ENCODE data around the gene NDRG2. TPM values are rescaled to one million over a fixed set of nuclear protein-coding genes. Genes with fewer than 3 reads are reported as not detected.
"Not testable (repeated sequence)": the region's sequence is repeated elsewhere in the genome, so short reads cannot be mapped to it uniquely, and the experiment has no call there.

Gene NDRG2
- total RNA-seq, 2 donors from 2014 or later = 212 to 215 TPM

GRCh38 chr14:20989787-20990600, 34.9 kb downstream of the NDRG2 start, which contains the start of gene METTL17:
Gene METTL17, plus strand, starts transcription at chr14:20989980. Its CDS starts 23 bp downstream, at chr14:20990003.
- intact Hi-C loops (cut with DNase I) = no loop called here
- ATAC-seq = peak; percentile 93 to 95
- peak; percentile 92 for DNase-seq

GRCh38 chr14:20989471-20989786, 35.4 kb downstream of the NDRG2 start:
- intact Hi-C loops (cut with DNase I) = no loop called here
- no peak for DNase-seq

GRCh38 chr14:20988717-20989470, 36.0 kb downstream of the NDRG2 start:
- no peak for DNase-seq
- intact Hi-C loops (cut with DNase I) = no loop called here
- ATAC-seq = peak in 1 of 2 donors; percentile 3

More at GRCh38 chr14:20989471-20989786, 35.4 kb downstream of the NDRG2 start:
- ATAC-seq = no peak

GRCh38 chr14:20986811-20987210, 38.0 kb downstream of the NDRG2 start:
- ATAC-seq = peak; percentile 32 to 69
- DNase-seq = no peak
- intact Hi-C loops (cut with DNase I) = no loop called here

- intact Hi-C loops (cut with DNase I); DNase-seq; ATAC-seq: not testable (repeated sequence)
Observed at GRCh38 chr14:20985650-20986049, 39.2 kb downstream of the NDRG2 start.

- no peak for DNase-seq
- intact Hi-C loops (cut with DNase I) = no loop called here
- ATAC-seq = no peak
Observed at GRCh38 chr14:20982646-20983369, 42.1 kb downstream of the NDRG2 start.

- ATAC-seq (no peak), DNase-seq (no peak)
- intact Hi-C loops (cut with DNase I) = no loop called here
Observed at GRCh38 chr14:20980906-20981305, 44.0 kb downstream of the NDRG2 start.

- intact Hi-C loops (cut with DNase I) = loop anchor here in 1 of 2 donors (10.0 kb wide), 1 partner anchor 284 kb away; no protein-coding TSS in a partner anchor
- ATAC-seq = no peak
- DNase-seq = no peak
Observed at GRCh38 chr14:20978687-20979086, 46.2 kb downstream of the NDRG2 start.

GRCh38 chr14:20976291-20976690, 48.6 kb downstream of the NDRG2 start:
- no peak for DNase-seq
- intact Hi-C loops (cut with DNase I) = loop anchor here in 1 of 2 donors (10.0 kb wide), 1 partner anchor 281 kb away; no protein-coding TSS in a partner anchor
- no peak for ATAC-seq

- ATAC-seq (no peak), DNase-seq (no peak)
- intact Hi-C loops (cut with DNase I) = loop anchor here in 1 of 2 donors (5.0 to 10.0 kb wide), 2 partner anchors 116 to 279 kb away; no protein-coding TSS in a partner anchor
Observed at GRCh38 chr14:20973501-20973900, 51.4 kb downstream of the NDRG2 start.

GRCh38 chr14:20971705-20972021, 53.2 kb downstream of the NDRG2 start:
- intact Hi-C loops (cut with DNase I) = loop anchor here in 1 of 2 donors (5.0 to 10.0 kb wide), 2 partner anchors 114 to 277 kb away; no protein-coding TSS in a partner anchor
- DNase-seq = no peak
- peak; percentile 16 to 42 for ATAC-seq

GRCh38 chr14:20970983-20971704, 53.7 kb downstream of the NDRG2 start:
- DNase-seq = peak; percentile 88
- intact Hi-C loops (cut with DNase I) = loop anchor here in 1 of 2 donors (5.0 to 10.0 kb wide), 2 partner anchors 114 to 276 kb away; no protein-coding TSS in a partner anchor
- peak; percentile 96 for ATAC-seq

GRCh38 chr14:20970647-20970982, 54.2 kb downstream of the NDRG2 start:
- no peak for DNase-seq
- peak; percentile 6 to 31 for ATAC-seq
- intact Hi-C loops (cut with DNase I) = loop anchor here in 1 of 2 donors (5.0 to 10.0 kb wide), 2 partner anchors 113 to 276 kb away; no protein-coding TSS in a partner anchor

- intact Hi-C loops (cut with DNase I) = no loop called here
- no peak for ATAC-seq
- DNase-seq = no peak
Observed at GRCh38 chr14:20969336-20969735, 55.5 kb downstream of the NDRG2 start.

Small RNAs within 50 kb of the gene (microRNA-seq; reads per million reads assigned to microRNA genes)
- gene MIR6717 = 0 to 0.20 reads per million in 2 donors

Other genes with a start within 250 kb of the NDRG2 start
- gene RNASE6, start 243.8 kb downstream of the NDRG2 start, total RNA-seq = 10 to 100 TPM in 1 of 2 donors, 1 to 10 TPM in 1; 6.9 to 16.1 TPM
- 100 to 1,000 TPM; 295 to 632 TPM for gene RNASE1, start 222.2 kb downstream of the NDRG2 start, total RNA-seq
- not detected for gene RNASE3, start 133.7 kb downstream of the NDRG2 start, total RNA-seq
- gene RNASE2, start 69.6 kb downstream of the NDRG2 start, total RNA-seq = 1 to 10 TPM; 1.6 to 3.8 TPM
- gene METTL17, start 35.1 kb downstream of the NDRG2 start, total RNA-seq = 10 to 100 TPM; 33.8 to 39.0 TPM
- not detected for gene SLC39A2, start 25.8 kb downstream of the NDRG2 start, total RNA-seq
- gene TPPP2, start 5.2 kb upstream of the NDRG2 start, total RNA-seq = 1 to 10 TPM in 1 of 2 donors, under 1 TPM in 1; 0.44 to 1.6 TPM
- gene RNASE13, start 9.7 kb upstream of the NDRG2 start, total RNA-seq = not detected
- gene RNASE7, start 17.3 kb upstream of the NDRG2 start, total RNA-seq = not detected
- not detected for gene RNASE8, start 32.8 kb upstream of the NDRG2 start, total RNA-seq
- gene ARHGEF40, start 45.2 kb upstream of the NDRG2 start, total RNA-seq = 10 to 100 TPM; 24.9 to 25.5 TPM
- gene ZNF219, start 73.6 kb upstream of the NDRG2 start, total RNA-seq = 10 to 100 TPM; 38.3 to 44.4 TPM
- gene TMEM253, start 76.0 kb upstream of the NDRG2 start, total RNA-seq = under 1 TPM; 0.26 to 0.82 TPM
- gene OR5AU1, start 131.0 kb upstream of the NDRG2 start, total RNA-seq = not detected
- gene HNRNPC, start 244.4 kb upstream of the NDRG2 start, total RNA-seq = 100 to 1,000 TPM; 254 TPM